Fibroblast of lung (primary cell): Measurements from ENCODE around the gene MEGF8. TPM values are rescaled to one million over a fixed set of nuclear protein-coding genes. Genes with fewer than 3 reads are reported as not detected.

Source experiments
- DNase-seq, 2 donors: peaks; one replicate each; pipeline versions ENCODE4 v3.0.0 to v3.0.0-alpha.2; 2010; ENCODE audit warnings: low read depth in 2 of 2
- H2AFZ ChIP-seq: 2 replicates; pipeline ENCODE4 v1.5.1; 2012; ENCODE audit warnings: low read length, control low read depth, inconsistent platforms
- H3K27ac ChIP-seq: 2 replicates; pipeline ENCODE4 v1.5.1; 2011; ENCODE audit warnings: low read length, control low read depth; ENCODE audit not compliant: insufficient read depth
- H3K27me3 ChIP-seq: 2 replicates; pipeline ENCODE4 v1.5.1; 2011; ENCODE audit warnings: mild to moderate bottlenecking, low read length; ENCODE audit not compliant: control insufficient read depth, insufficient read depth
- H3K36me3 ChIP-seq: 2 replicates; pipeline ENCODE4 v1.5.1; 2011; ENCODE audit warnings: low read length; ENCODE audit not compliant: control insufficient read depth, insufficient read depth
- H3K4me1 ChIP-seq: 2 replicates; pipeline ENCODE4 v1.5.1; 2011; ENCODE audit warnings: low read length; ENCODE audit not compliant: control insufficient read depth, insufficient read depth; ENCODE audit errors: extremely low read depth
- H3K4me2 ChIP-seq: 2 replicates; pipeline ENCODE4 v1.5.1; 2011; ENCODE audit warnings: low read length, control low read depth; ENCODE audit not compliant: insufficient read depth; ENCODE audit errors: extremely low read depth
- H3K4me3 ChIP-seq, 4 experiments: fragments of 200-600 bp in 1 of 4; sonication (generic) in 1 of 4; replicated peaks in 1 of 4; 2 replicates each; pipeline ENCODE4 v1.5.1; 2011 to 2016; ENCODE audit warnings: low read length in 4 of 4, low read depth in 3 of 4, mild to moderate bottlenecking in 3 of 4, control low read depth in 2 of 4, inconsistent platforms in 1 of 4, mixed read lengths in 1 of 4; ENCODE audit not compliant: insufficient read depth in 1 of 4; ENCODE audit errors: control extremely low read depth in 1 of 4
- H3K79me2 ChIP-seq: 2 replicates; pipeline ENCODE4 v1.5.1; 2012; ENCODE audit warnings: mild to moderate bottlenecking, low read length, inconsistent platforms; ENCODE audit not compliant: control insufficient read depth, insufficient read depth
- H3K9ac ChIP-seq: 2 replicates; pipeline ENCODE4 v1.5.1; 2011; ENCODE audit warnings: mild to moderate bottlenecking, low read length, control low read depth; ENCODE audit not compliant: insufficient read depth
- H3K9me3 ChIP-seq: 2 replicates; pipeline ENCODE4 v1.5.1; 2012; ENCODE audit warnings: low read depth, low read length; ENCODE audit not compliant: control insufficient read depth, insufficient read depth
- H4K20me1 ChIP-seq: 2 replicates; pipeline ENCODE4 v1.5.1; 2011; ENCODE audit warnings: low read length; ENCODE audit not compliant: control insufficient read depth, insufficient read depth; ENCODE audit errors: extremely low read depth
- EZH2 ChIP-seq: IDR thresholded peaks from 2 replicates; pipeline ENCODE4 v1.5.1; 2012; ENCODE audit warnings: low read length, control low read depth, mild to moderate bottlenecking; ENCODE audit errors: missing control alignments
- polyA plus RNA-seq, 2 donors: library from polyadenylated mRNA; depleted of rRNA in 1 of 2; stranded (reverse) in 1 of 2; unstranded in 1 of 2; fragments of >200 nt; gene quantifications; 2 replicates each; pipeline ENCODE4 v1.2.1, GENCODE V29; 2011 to 2012; ENCODE audit warnings: missing spikeins in 1 of 2
- total RNA-seq: library from RNA; depleted of rRNA; stranded (reverse); fragments of >200 nt; gene quantifications from 2 replicates; pipeline ENCODE4 v1.2.1, GENCODE V29; 2014
- TF ChIP-seq, protein P1 (sequence below), 2 donors: IDR thresholded peaks in 1 of 2; conservative IDR thresholded peaks in 1 of 2; 1 replicate in 1 of 2; 2 replicates in 1 of 2; pipeline ENCODE4 v1.5.1; 2011 to 2012; ENCODE audit warnings: low read length in 2 of 2, control low read depth in 1 of 2, inconsistent platforms in 1 of 2, low read depth in 1 of 2, mild to moderate bottlenecking in 1 of 2

MEGF8 gene
- total and polyA plus RNA-seq, 2 donors (not counting 1 experiment from before 2014, with no cell fraction given) = 9.3 to 27.6 TPM

DNA sequence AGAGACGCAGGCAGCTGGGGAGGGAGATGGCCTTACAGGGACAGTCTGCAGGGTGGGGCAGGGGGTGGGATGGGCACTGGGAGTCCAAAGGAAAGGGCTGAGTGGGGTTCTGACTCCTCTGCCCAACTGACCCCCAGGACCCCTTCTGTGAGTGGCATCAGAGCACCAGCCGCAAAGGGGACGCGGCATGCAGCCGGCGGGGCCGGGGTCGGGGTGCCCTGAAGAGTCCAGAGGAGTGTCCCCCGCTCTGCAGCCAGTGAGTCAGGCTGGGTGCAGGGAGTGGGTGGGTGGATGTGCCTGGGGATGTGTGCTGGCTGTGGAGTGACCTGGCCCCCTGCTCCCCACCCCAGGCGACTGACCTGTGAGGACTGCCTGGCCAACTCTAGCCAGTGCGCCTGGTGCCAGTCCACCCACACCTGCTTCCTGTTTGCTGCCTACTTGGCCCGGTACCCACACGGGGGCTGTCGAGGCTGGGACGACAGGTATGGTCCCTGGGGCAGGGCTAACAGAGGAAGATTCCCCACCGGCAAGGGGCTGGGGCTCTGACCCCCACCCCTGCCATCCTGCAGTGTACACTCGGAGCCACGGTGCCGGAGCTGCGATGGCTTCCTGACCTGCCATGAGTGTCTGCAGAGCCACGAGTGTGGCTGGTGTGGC lies 25.8 kb downstream of the MEGF8 start:
- no peak for DNase-seq
- Histone ChIP-seq H3K27me3 (no peaks in the 10 kb centered on the region), H3K79me2 (no peaks in the 10 kb centered on the region), H3K36me3 (no peaks in the 10 kb centered on the region), H3K4me1 (no peaks in the 10 kb centered on the region), H2AFZ (no peak overlapping the region), H3K9me3 (no peaks in the 10 kb centered on the region), H3K4me2 (no peak overlapping the region), H3K4me3 (no peak overlapping the region), H3K27ac (no peak overlapping the region), H4K20me1 (no peaks in the 10 kb centered on the region), H3K9ac (no peak overlapping the region)
- TF ChIP-seq, protein P1, sequence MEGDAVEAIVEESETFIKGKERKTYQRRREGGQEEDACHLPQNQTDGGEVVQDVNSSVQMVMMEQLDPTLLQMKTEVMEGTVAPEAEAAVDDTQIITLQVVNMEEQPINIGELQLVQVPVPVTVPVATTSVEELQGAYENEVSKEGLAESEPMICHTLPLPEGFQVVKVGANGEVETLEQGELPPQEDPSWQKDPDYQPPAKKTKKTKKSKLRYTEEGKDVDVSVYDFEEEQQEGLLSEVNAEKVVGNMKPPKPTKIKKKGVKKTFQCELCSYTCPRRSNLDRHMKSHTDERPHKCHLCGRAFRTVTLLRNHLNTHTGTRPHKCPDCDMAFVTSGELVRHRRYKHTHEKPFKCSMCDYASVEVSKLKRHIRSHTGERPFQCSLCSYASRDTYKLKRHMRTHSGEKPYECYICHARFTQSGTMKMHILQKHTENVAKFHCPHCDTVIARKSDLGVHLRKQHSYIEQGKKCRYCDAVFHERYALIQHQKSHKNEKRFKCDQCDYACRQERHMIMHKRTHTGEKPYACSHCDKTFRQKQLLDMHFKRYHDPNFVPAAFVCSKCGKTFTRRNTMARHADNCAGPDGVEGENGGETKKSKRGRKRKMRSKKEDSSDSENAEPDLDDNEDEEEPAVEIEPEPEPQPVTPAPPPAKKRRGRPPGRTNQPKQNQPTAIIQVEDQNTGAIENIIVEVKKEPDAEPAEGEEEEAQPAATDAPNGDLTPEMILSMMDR (conservative IDR thresholded peaks at IDR 0.05 in 1 of 2, IDR thresholded peaks at IDR 0.05 in 1 of 2; ENCODE audit: low read depth in 1 of 2, low read length in 2 of 2) = no peak
- no peak for TF ChIP-seq EZH2

GRCh38 chr19:42352301-42353259 lies 27.1 kb downstream of the MEGF8 start:
- Histone ChIP-seq H3K27me3 (no peaks in the 10 kb centered on the region), H3K9ac (no peak overlapping the region), H3K4me2 (no peak overlapping the region), H3K4me3 (no peak overlapping the region), H3K36me3 (peaks cover 2% of the 10 kb centered on the region), H3K79me2 (no peaks in the 10 kb centered on the region), H3K9me3 (no peaks in the 10 kb centered on the region), H3K4me1 (no peaks in the 10 kb centered on the region), H4K20me1 (no peaks in the 10 kb centered on the region), H2AFZ (no peak overlapping the region), H3K27ac (no peak overlapping the region)
- DNase-seq = peak in 1 of 2 donors; percentile 15
- TF ChIP-seq, protein P1 (conservative IDR thresholded peaks at IDR 0.05 in 1 of 2, IDR thresholded peaks at IDR 0.05 in 1 of 2; ENCODE audit: low read depth in 1 of 2, low read length in 2 of 2) = no peak
- TF ChIP-seq EZH2 = no peak

DNA sequence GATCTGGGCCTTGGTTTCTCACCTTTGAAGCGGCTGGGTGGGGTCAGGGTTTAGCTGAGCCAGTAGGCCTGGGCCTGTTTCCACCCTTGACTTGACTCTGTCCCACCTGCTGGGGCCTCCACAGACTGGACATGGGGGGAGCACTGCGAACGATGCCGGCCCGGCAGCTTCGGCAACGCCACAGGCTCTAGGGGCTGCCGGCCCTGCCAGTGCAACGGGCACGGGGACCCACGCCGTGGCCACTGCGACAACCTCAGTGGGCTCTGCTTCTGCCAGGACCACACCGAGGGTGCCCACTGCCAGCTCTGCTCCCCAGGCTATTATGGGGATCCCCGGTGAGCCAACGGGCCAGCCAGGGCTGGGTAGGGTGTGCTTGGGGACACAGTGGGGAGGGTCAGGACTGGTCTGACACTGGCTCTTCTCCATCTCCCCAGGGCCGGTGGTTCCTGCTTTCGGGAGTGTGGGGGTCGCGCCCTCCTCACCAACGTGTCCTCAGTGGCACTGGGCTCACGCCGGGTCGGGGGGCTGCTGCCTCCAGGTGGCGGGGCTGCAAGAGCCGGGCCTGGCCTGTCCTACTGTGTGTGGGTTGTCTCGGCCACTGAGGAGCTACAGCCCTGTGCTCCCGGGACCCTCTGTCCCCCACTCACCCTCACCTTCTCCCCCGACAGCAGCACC lies 28.0 kb downstream of the MEGF8 start:
- Histone ChIP-seq H2AFZ (no peak overlapping the region), H3K4me3 (no peak overlapping the region), H3K4me2 (no peak overlapping the region), H3K9me3 (no peaks in the 10 kb centered on the region), H3K9ac (no peak overlapping the region), H3K27me3 (no peaks in the 10 kb centered on the region), H4K20me1 (no peaks in the 10 kb centered on the region), H3K4me1 (no peaks in the 10 kb centered on the region), H3K79me2 (no peaks in the 10 kb centered on the region), H3K36me3 (peaks cover 2% of the 10 kb centered on the region), H3K27ac (no peak overlapping the region)
- no peak for DNase-seq
- TF ChIP-seq EZH2 = no peak
- TF ChIP-seq, protein P1 (conservative IDR thresholded peaks at IDR 0.05 in 1 of 2, IDR thresholded peaks at IDR 0.05 in 1 of 2; ENCODE audit: low read depth in 1 of 2, low read length in 2 of 2) = no peak
